BLaER1 treated with 17β-estradiol and CSF1 and Interleukin-3, amounts not matched to agents 10 nM and 100 nM (cell line): ENCODE data around the gene ZNF282.

ENCODE experiments used
- H3K27ac ChIP-seq, 11 experiments: shearing (Covaris generic); formaldehyde crosslinking; 2 replicates each; pipeline ENCODE4 v1.8.1; 2022
- H3K27me3 ChIP-seq, 11 experiments: shearing (Covaris generic); formaldehyde crosslinking; 2 replicates each; pipeline ENCODE4 v1.8.1; 2022
- H3K36me3 ChIP-seq, 11 experiments: shearing (Covaris generic); formaldehyde crosslinking; 2 replicates each; pipeline ENCODE4 v1.8.1; 2022
- H3K4me1 ChIP-seq, 10 experiments: shearing (Covaris generic); formaldehyde crosslinking; 2 replicates each; pipeline ENCODE4 v1.8.1; 2022
- H3K4me2 ChIP-seq, 11 experiments: shearing (Covaris generic); formaldehyde crosslinking; 2 replicates each; pipeline ENCODE4 v1.8.1; 2022
- H3K4me3 ChIP-seq, 10 experiments: shearing (Covaris generic); formaldehyde crosslinking; 2 replicates each; pipeline ENCODE4 v1.8.1; 2022
- H3K9ac ChIP-seq, 11 experiments: shearing (Covaris generic); formaldehyde crosslinking; 2 replicates each; pipeline ENCODE4 v1.8.1; 2022
- H3K9me3 ChIP-seq, 11 experiments: shearing (Covaris generic); formaldehyde crosslinking; replicated peaks in 1 of 11; 2 replicates each; pipeline ENCODE4 v1.8.1; 2022
- H4K20me1 ChIP-seq, 11 experiments: shearing (Covaris generic); formaldehyde crosslinking; 2 replicates each; pipeline ENCODE4 v1.8.1; 2022
- Cebpa-rat ChIP-seq, 11 experiments: shearing (Covaris generic); IDR thresholded peaks; 2 replicates each; pipeline ENCODE4 v1.8.1; 2022

Gene ZNF282

GRCh38 chr7:149181450-149181790, 13.9 kb upstream of the ZNF282 start:
- no peak overlapping the region for H3K4me2 ChIP-seq
- H3K4me1 ChIP-seq = no peaks in the 10 kb centered on the region
- H4K20me1 ChIP-seq = peaks cover 0 to 18% (median 5%) of the 10 kb centered on the region in 11 experiments; a peak in 6 of 22 replicates
- peaks cover 59 to 76% (median 66%) of the 10 kb centered on the region in 11 experiments for H3K36me3 ChIP-seq
- H3K9me3 ChIP-seq = no peaks in the 10 kb centered on the region
- no peak for TF ChIP-seq Cebpa-rat (IDR thresholded peaks at IDR 0.05)
- H3K9ac ChIP-seq = no peak overlapping the region
- no peaks in the 10 kb centered on the region for H3K27me3 ChIP-seq
- no peak overlapping the region for H3K27ac ChIP-seq
- H3K4me3 ChIP-seq = no peak overlapping the region

GRCh38 chr7:149184274-149184673, 11.1 kb upstream of the ZNF282 start:
- no peaks in the 10 kb centered on the region for H3K9me3 ChIP-seq
- H4K20me1 ChIP-seq = peaks cover 0 to 10% (median 3%) of the 10 kb centered on the region in 11 experiments; a peak in 5 of 22 replicates
- no peaks in the 10 kb centered on the region for H3K27me3 ChIP-seq
- TF ChIP-seq Cebpa-rat (IDR thresholded peaks at IDR 0.05) = no peak
- H3K9ac ChIP-seq = no peak overlapping the region
- H3K4me1 ChIP-seq = no peaks in the 10 kb centered on the region
- H3K36me3 ChIP-seq = peaks cover 32 to 47% (median 37%) of the 10 kb centered on the region in 11 experiments
- H3K4me2 ChIP-seq = no peak overlapping the region
- H3K4me3 ChIP-seq = no peak overlapping the region
- H3K27ac ChIP-seq = no peak overlapping the region

GRCh38 chr7:149188213-149188612, 7.1 kb upstream of the ZNF282 start:
- Histone ChIP-seq H3K9ac (no peak overlapping the region), H3K36me3 (peaks cover 0 to 9% (median 0%) of the 10 kb centered on the region in 11 experiments; a peak in 3 of 22 replicates), H4K20me1 (no peaks in the 10 kb centered on the region), H3K4me2 (no peak overlapping the region), H3K27ac (no peak overlapping the region), H3K9me3 (no peaks in the 10 kb centered on the region), H3K4me3 (no peak overlapping the region), H3K27me3 (no peaks in the 10 kb centered on the region), H3K4me1 (peaks cover 0 to 6% (median 2%) of the 10 kb centered on the region in 10 experiments; a peak in 4 of 20 replicates)
- TF ChIP-seq Cebpa-rat (IDR thresholded peaks at IDR 0.05) = no peak

GRCh38 chr7:149188637-149189259, 6.6 kb upstream of the ZNF282 start:
- H4K20me1 ChIP-seq = no peaks in the 10 kb centered on the region
- no peak overlapping the region for H3K9ac ChIP-seq
- no peak for TF ChIP-seq Cebpa-rat (IDR thresholded peaks at IDR 0.05)
- H3K9me3 ChIP-seq = no peaks in the 10 kb centered on the region
- H3K27ac ChIP-seq = no peak overlapping the region
- no peak overlapping the region for H3K4me3 ChIP-seq
- no peaks in the 10 kb centered on the region for H3K27me3 ChIP-seq
- peaks cover 0 to 4% (median 0%) of the 10 kb centered on the region in 11 experiments; a peak in 2 of 22 replicates for H3K36me3 ChIP-seq
- peaks cover 0 to 6% (median 2%) of the 10 kb centered on the region in 10 experiments; a peak in 4 of 20 replicates for H3K4me1 ChIP-seq
- no peak overlapping the region for H3K4me2 ChIP-seq

GRCh38 chr7:149191851-149192250, 3.5 kb upstream of the ZNF282 start:
- Histone ChIP-seq H4K20me1 (peaks cover 5 to 14% (median 8%) of the 10 kb centered on the region in 11 experiments; a peak in 20 of 22 replicates), H3K27ac (no peak overlapping the region), H3K9ac (no peak overlapping the region), H3K27me3 (no peaks in the 10 kb centered on the region), H3K36me3 (0 out of 22 replicates have a peak, but pooled peaks cover 0 to under 1% (median 0%) of the 10 kb centered on the region in 11 experiments), H3K9me3 (no peaks in the 10 kb centered on the region), H3K4me1 (peaks cover 8 to 19% (median 13%) of the 10 kb centered on the region in 10 experiments), H3K4me3 (no peak overlapping the region), H3K4me2 (peak overlapping the region in 8 of 11 experiments; percentile 35 to 52 (median 42); a peak in 14 of 22 replicates)
- TF ChIP-seq Cebpa-rat (IDR thresholded peaks at IDR 0.05) = no peak

- Histone ChIP-seq H3K4me2 (peak overlapping the region; percentile 88 to 99 (median 96)), H3K27me3 (no peaks in the 10 kb centered on the region), H3K27ac (peak overlapping the region in 8 of 11 experiments; percentile 86 to 95 (median 92); a peak in 9 of 22 replicates), H3K4me1 (peaks cover 20 to 40% (median 30%) of the 10 kb centered on the region in 10 experiments), H3K9me3 (no peaks in the 10 kb centered on the region), H3K9ac (peak overlapping the region; percentile 90 to 100 (median 97)), H3K36me3 (peaks cover 19 to 30% (median 22%) of the 10 kb centered on the region in 11 experiments), H4K20me1 (peaks cover 30 to 42% (median 36%) of the 10 kb centered on the region in 11 experiments; a peak in 21 of 22 replicates), H3K4me3 (peak overlapping the region; percentile 73 to 100 (median 98))
- TF ChIP-seq Cebpa-rat (IDR thresholded peaks at IDR 0.05) = no peak
Measured at GRCh38 chr7:149194799-149195179, 557 bp upstream of the ZNF282 start.

GRCh38 chr7:149196151-149196704, 882 bp downstream of the ZNF282 start:
- H3K9ac ChIP-seq = peak overlapping the region; percentile 90 to 100 (median 97)
- peak overlapping the region; percentile 88 to 99 (median 96) for H3K4me2 ChIP-seq
- H3K27me3 ChIP-seq = no peaks in the 10 kb centered on the region
- H3K4me1 ChIP-seq = peaks cover 20 to 43% (median 31%) of the 10 kb centered on the region in 10 experiments
- peak overlapping the region; percentile 73 to 100 (median 98) for H3K4me3 ChIP-seq
- no peak for TF ChIP-seq Cebpa-rat (IDR thresholded peaks at IDR 0.05)
- H3K9me3 ChIP-seq = no peaks in the 10 kb centered on the region
- peaks cover 33 to 44% (median 37%) of the 10 kb centered on the region in 11 experiments for H3K36me3 ChIP-seq
- peak overlapping the region; percentile 86 to 97 (median 92) for H3K27ac ChIP-seq
- H4K20me1 ChIP-seq = peaks cover 33 to 55% (median 50%) of the 10 kb centered on the region in 11 experiments; a peak in 21 of 22 replicates

GRCh38 chr7:149196705-149197171, 1.4 kb downstream of the ZNF282 start:
- no peak for TF ChIP-seq Cebpa-rat (IDR thresholded peaks at IDR 0.05)
- Histone ChIP-seq H3K4me3 (peak overlapping the region; percentile 73 to 100 (median 98)), H3K9ac (peak overlapping the region; percentile 90 to 100 (median 97)), H3K4me1 (peaks cover 20 to 40% (median 30%) of the 10 kb centered on the region in 10 experiments), H3K27me3 (no peaks in the 10 kb centered on the region), H3K9me3 (no peaks in the 10 kb centered on the region), H3K27ac (peak overlapping the region; percentile 86 to 97 (median 92)), H3K36me3 (peaks cover 38 to 49% (median 42%) of the 10 kb centered on the region in 11 experiments), H4K20me1 (peaks cover 33 to 61% (median 53%) of the 10 kb centered on the region in 11 experiments; a peak in 21 of 22 replicates), H3K4me2 (peak overlapping the region; percentile 88 to 99 (median 96))

- Histone ChIP-seq H3K9ac (peak overlapping the region in 2 of 11 experiments; percentile 90 to 97; a peak in 3 of 22 replicates), H4K20me1 (peaks cover 35 to 70% (median 59%) of the 10 kb centered on the region in 11 experiments; a peak in 21 of 22 replicates), H3K4me3 (no peak overlapping the region), H3K9me3 (no peaks in the 10 kb centered on the region), H3K27me3 (no peaks in the 10 kb centered on the region), H3K36me3 (peaks cover 48 to 59% (median 51%) of the 10 kb centered on the region in 11 experiments), H3K4me1 (peaks cover 20 to 44% (median 29%) of the 10 kb centered on the region in 10 experiments), H3K4me2 (peak overlapping the region in 10 of 11 experiments; percentile 5 to 99 (median 94); a peak in 13 of 22 replicates), H3K27ac (no peak overlapping the region)
- no peak for TF ChIP-seq Cebpa-rat (IDR thresholded peaks at IDR 0.05)
Measured at GRCh38 chr7:149197675-149198074, 2.3 kb downstream of the ZNF282 start.
